ENCODE data around the gene PIP4K2A.

GRCh38 chr10:22638863-22639262, 75.5 kb downstream of the PIP4K2A start:
- TF ChIP-seq CTCF (IDR thresholded peaks at IDR 0.05), result no peak
- no peak for TF ChIP-seq POLR2A (IDR thresholded peaks at IDR 0.05)
